NCI-H2227 (cell line): ENCODE results near the gene UROC1.
"Not testable (repeated sequence)": the region's sequence is repeated elsewhere in the genome, so short reads cannot be mapped to it uniquely, and the experiment has no call there.

Source experiments
- DNase-seq: peaks from one replicate; lab custom pipeline; 2025; ENCODE audit not compliant: unreplicated experiment; lab: John Stamatoyannopoulos, UW

Gene UROC1

GRCh38 chr3:126547721-126548120 is 30.1 kb upstream of the UROC1 start:
- DNase-seq, result no peak

- DNase-seq, result no peak
Measured at GRCh38 chr3:126546549-126547239, 29.1 kb upstream of the UROC1 start.

GRCh38 chr3:126546013-126546412 is 28.4 kb upstream of the UROC1 start:
- DNase-seq, result no peak

GRCh38 chr3:126545544-126545943 is 28.0 kb upstream of the UROC1 start:
- no peak for DNase-seq

- DNase-seq, result no peak
Measured at GRCh38 chr3:126544596-126545281, 27.2 kb upstream of the UROC1 start.

- DNase-seq, result no peak
Measured at GRCh38 chr3:126543457-126544061, 26.0 kb upstream of the UROC1 start.

GRCh38 chr3:126542340-126543241 is 25.0 kb upstream of the UROC1 start:
- DNase-seq, result no peak

- no peak for DNase-seq
Measured at GRCh38 chr3:126541628-126542339, 24.2 kb upstream of the UROC1 start.

- no peak for DNase-seq
Measured at GRCh38 chr3:126540951-126541627, 23.5 kb upstream of the UROC1 start.

GRCh38 chr3:126540342-126540849 is 22.8 kb upstream of the UROC1 start:
- no peak for DNase-seq

GRCh38 chr3:126539558-126540250 is 22.1 kb upstream of the UROC1 start:
- DNase-seq, result no peak

- no peak for DNase-seq
Measured at GRCh38 chr3:126538966-126539365, 21.4 kb upstream of the UROC1 start.

- DNase-seq, result no peak
Measured at GRCh38 chr3:126538316-126538715, 20.7 kb upstream of the UROC1 start.

GRCh38 chr3:126537730-126538281 is 20.2 kb upstream of the UROC1 start:
- no peak for DNase-seq

- DNase-seq, result no peak
Measured at GRCh38 chr3:126537116-126537729, 19.6 kb upstream of the UROC1 start.

- DNase-seq, result no peak
Measured at GRCh38 chr3:126536126-126536525, 18.6 kb upstream of the UROC1 start.

GRCh38 chr3:126535636-126536035 is 18.1 kb upstream of the UROC1 start:
- no peak for DNase-seq

GRCh38 chr3:126534716-126535115 is 17.1 kb upstream of the UROC1 start:
- not testable (repeated sequence) for DNase-seq

- DNase-seq, result no peak
Measured at GRCh38 chr3:126533506-126533905, 15.9 kb upstream of the UROC1 start.
